Mucosa of descending colon (tissue), 3 donors: ENCODE data around the gene TRIM39. TPM values are rescaled to one million over a fixed set of nuclear protein-coding genes. Genes with fewer than 3 reads are reported as not detected.

Experiments
- ATAC-seq: fragments of 200-7000 bp; cut with Tn5 transposase; one replicate; pipeline ENCODE4 v1.9.1; 2020; ENCODE audit warnings: mild to moderate bottlenecking, moderate library complexity
- DNase-seq, 3 donors: peaks; one replicate each; pipeline ENCODE4 v3.0.0-alpha.2; 2020
- H3K36me3 ChIP-seq: fragments of 200-600 bp; one replicate; pipeline ENCODE4 v1.8.0; 2021; ENCODE audit warnings: low read depth, mild to moderate bottlenecking
- H3K4me1 ChIP-seq: fragments of 200-600 bp; one replicate; pipeline ENCODE4 v1.8.0; 2021; ENCODE audit warnings: low read depth, mild to moderate bottlenecking
- H3K4me3 ChIP-seq: fragments of 200-600 bp; one replicate; pipeline ENCODE4 v1.8.0; 2021; ENCODE audit warnings: mild to moderate bottlenecking
- H3K9me3 ChIP-seq: fragments of 200-600 bp; one replicate; pipeline ENCODE4 v1.8.0; 2021; ENCODE audit warnings: mild to moderate bottlenecking
- CTCF ChIP-seq: fragments of 200-600 bp; IDR thresholded peaks from one replicate; pipeline ENCODE4 v1.8.0; 2022; ENCODE audit warnings: antibody characterized with exemption, mild to moderate bottlenecking
- intact Hi-C, 2 donors: fragments of 100-400 bp; cut with DNase I in 1 of 2; cut with micrococcal nuclease in 1 of 2; formaldehyde crosslinking; loops; one replicate each; pipeline versions ENCODE4 v1.11.0 to v1.11.1; 2022; cut with DNase I, micrococcal nuclease
- total RNA-seq, 3 donors: library from RNA; stranded (reverse); fragmentation: NEBNext Ultra II Directional in 2 of 3; extraction: Animal tissue kit (Norgen Biotek cat#: 25700) in 2 of 3; gene quantifications; one replicate each; pipeline versions ENCODE4 v1.2.1 to v1.2.4, GENCODE V29; 2021 to 2023
- donor health status: DM: no; HTN: no; CAD: no; lungs with moderate emphysema.
- donor health status: DM: no; HTN: no; CAD: no.
- donor health status: DM: no; HTN: yes; CAD: no.

TRIM39 gene
- total RNA-seq, 3 donors from 2014 or later: 9.5 to 16.2 (median 10.4) TPM

GRCh38 chr6:30317913-30318589, 8.7 kb upstream of the TRIM39 start:
- intact Hi-C loops: no loop called here
- Histone ChIP-seq H3K4me3 (no peak overlapping the region), H3K9me3 (no peaks in the 10 kb centered on the region), H3K36me3 (no peaks in the 10 kb centered on the region), H3K4me1 (peaks cover 12% of the 10 kb centered on the region)
- ATAC-seq: peak; percentile 43
- no peak for DNase-seq
- TF ChIP-seq CTCF: no peak

GRCh38 chr6:30319146-30319835, 7.4 kb upstream of the TRIM39 start:
- intact Hi-C loops: no loop called here
- no peaks in the 10 kb centered on the region for H3K36me3 ChIP-seq
- DNase-seq (no peak), ATAC-seq (no peak)
- H3K9me3 ChIP-seq: no peaks in the 10 kb centered on the region
- TF ChIP-seq CTCF: no peak
- peaks cover 12% of the 10 kb centered on the region for H3K4me1 ChIP-seq
- no peak overlapping the region for H3K4me3 ChIP-seq

DNA sequence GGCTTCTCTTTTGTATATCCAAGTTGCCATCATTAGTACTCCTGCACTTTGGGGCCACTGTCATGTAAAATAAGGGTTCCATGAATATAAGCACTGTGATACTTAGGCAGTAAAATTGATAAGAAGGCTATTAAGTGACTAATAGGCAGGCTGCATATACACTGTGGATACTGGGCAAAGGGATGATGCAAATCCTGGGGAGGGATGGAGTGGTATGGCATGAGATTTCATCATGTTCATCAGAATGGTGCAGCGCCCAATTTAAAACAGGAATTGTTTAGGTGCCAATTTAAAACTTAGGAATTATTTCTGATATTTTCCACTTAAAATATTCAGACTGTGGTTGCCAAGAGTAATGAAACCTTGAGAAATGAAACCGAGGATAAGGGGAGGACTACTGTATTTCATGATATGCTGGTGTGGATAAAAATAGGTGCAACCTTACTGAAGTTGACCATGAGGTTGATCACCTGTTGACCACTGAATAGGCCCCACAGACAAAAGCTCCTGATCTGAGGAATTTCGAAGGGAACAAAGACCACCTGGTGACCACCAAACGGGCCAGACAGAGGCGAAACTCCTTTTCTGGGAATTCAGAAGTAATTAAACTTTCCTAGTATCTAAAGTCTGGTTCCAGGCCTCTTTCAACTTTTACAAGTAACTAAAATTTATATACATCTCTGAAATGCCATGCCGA, 4.9 kb upstream of the TRIM39 start:
- Histone ChIP-seq H3K4me3 (no peak overlapping the region), H3K36me3 (no peaks in the 10 kb centered on the region), H3K9me3 (no peaks in the 10 kb centered on the region), H3K4me1 (peaks cover 25% of the 10 kb centered on the region)
- no peak for DNase-seq
- TF ChIP-seq CTCF: no peak
- intact Hi-C loops: no loop called here
- no peak for ATAC-seq

- ATAC-seq (no peak), DNase-seq (no peak)
- Histone ChIP-seq H3K4me3 (no peak overlapping the region), H3K4me1 (peaks cover 28% of the 10 kb centered on the region), H3K9me3 (no peaks in the 10 kb centered on the region), H3K36me3 (no peaks in the 10 kb centered on the region)
- no peak for TF ChIP-seq CTCF
- intact Hi-C loops: no loop called here
These were observed 3.9 kb upstream of the TRIM39 start for GRCh38 chr6:30322527-30323501.

- no peak for TF ChIP-seq CTCF
These were observed 2.9 kb upstream of the TRIM39 start for GRCh38 chr6:30323806-30324205.

More at GRCh38 chr6:30323806-30324205, 2.9 kb upstream of the TRIM39 start:
- Histone ChIP-seq H3K4me3 (no peak overlapping the region), H3K4me1 (peaks cover 19% of the 10 kb centered on the region), H3K9me3 (no peaks in the 10 kb centered on the region), H3K36me3 (no peaks in the 10 kb centered on the region)
- ATAC-seq: no peak
- intact Hi-C loops: no loop called here
- no peak for DNase-seq
